ENCODE results near the gene TMPRSS7.

TMPRSS7 gene

GRCh38 chr3:112000367-112000771, 34.2 kb upstream of the TMPRSS7 start:
- no peak for DNase-seq (ENCODE audit: low read depth)
- no peak for TF ChIP-seq CTCF (IDR thresholded peaks at IDR 0.05; ENCODE audit: control insufficient read depth, extremely low read depth, insufficient read depth)

GRCh38 chr3:112000966-112001365, 33.6 kb upstream of the TMPRSS7 start:
- TF ChIP-seq CTCF (IDR thresholded peaks at IDR 0.05; ENCODE audit: control insufficient read depth, extremely low read depth, insufficient read depth) = no peak
- no peak for DNase-seq (ENCODE audit: low read depth)
- H3K4me3 ChIP-seq (ENCODE audit: low read depth, low read length) = no peak overlapping the region

More at GRCh38 chr3:112000367-112000771, 34.2 kb upstream of the TMPRSS7 start:
- no peak overlapping the region for H3K4me3 ChIP-seq (ENCODE audit: low read depth, low read length)

- no peak for DNase-seq (ENCODE audit: low read depth)
- H3K4me3 ChIP-seq (ENCODE audit: low read depth, low read length) = no peak overlapping the region
- no peak for TF ChIP-seq CTCF (IDR thresholded peaks at IDR 0.05; ENCODE audit: control insufficient read depth, extremely low read depth, insufficient read depth)
These were observed 33.0 kb upstream of the TMPRSS7 start for GRCh38 chr3:112001526-112001925.

- DNase-seq (ENCODE audit: low read depth) = no peak
- no peak overlapping the region for H3K4me3 ChIP-seq (ENCODE audit: low read depth, low read length)
- TF ChIP-seq CTCF (IDR thresholded peaks at IDR 0.05; ENCODE audit: control insufficient read depth, extremely low read depth, insufficient read depth) = no peak
These were observed 32.2 kb upstream of the TMPRSS7 start for GRCh38 chr3:112002096-112002971.

- no peak for DNase-seq (ENCODE audit: low read depth)
- H3K4me3 ChIP-seq (ENCODE audit: low read depth, low read length) = no peak overlapping the region
These were observed 31.0 kb upstream of the TMPRSS7 start for GRCh38 chr3:112003321-112004080.

GRCh38 chr3:112004187-112004586, 30.3 kb upstream of the TMPRSS7 start:
- no peak overlapping the region for H3K4me3 ChIP-seq (ENCODE audit: low read depth, low read length)
- DNase-seq (ENCODE audit: low read depth) = no peak
- no peak for TF ChIP-seq CTCF (IDR thresholded peaks at IDR 0.05; ENCODE audit: control insufficient read depth, extremely low read depth, insufficient read depth)

More at GRCh38 chr3:112003321-112004080, 31.0 kb upstream of the TMPRSS7 start:
- no peak for TF ChIP-seq CTCF (IDR thresholded peaks at IDR 0.05; ENCODE audit: control insufficient read depth, extremely low read depth, insufficient read depth)

All from LNCaP clone FGC (cell line).